ENCODE results near the gene PIGW.

Gene PIGW

GRCh38 chr17:36498560-36499300, 36.1 kb upstream of the PIGW start:
- Histone ChIP-seq H3K27ac (ENCODE audit: low read depth, low read length, severe bottlenecking) (no peak overlapping the region), H3K36me3 (ENCODE audit: control insufficient read depth, insufficient read depth, low read length) (peaks cover 89% of the 10 kb centered on the region), H3K9me3 (ENCODE audit: control insufficient read depth, low read length) (no peaks in the 10 kb centered on the region), H3K4me3 (ENCODE audit: extremely low read depth, insufficient read depth, low read length, poor library complexity, severe bottlenecking) (no peak overlapping the region), H3K4me1 (ENCODE audit: control insufficient read depth, insufficient read depth, low read length, poor library complexity, severe bottlenecking) (peaks cover 13% of the 10 kb centered on the region)
- 93 to 97% methylated on average over 6 of the region's 7 CpGs for WGBS, 2 experiments (ENCODE audit: insufficient coverage in 2 of 2)

- Histone ChIP-seq H3K4me1 (ENCODE audit: control insufficient read depth, insufficient read depth, low read length, poor library complexity, severe bottlenecking) (peaks cover 13% of the 10 kb centered on the region), H3K4me3 (ENCODE audit: extremely low read depth, insufficient read depth, low read length, poor library complexity, severe bottlenecking) (no peak overlapping the region), H3K9me3 (ENCODE audit: control insufficient read depth, low read length) (no peaks in the 10 kb centered on the region), H3K27ac (ENCODE audit: low read depth, low read length, severe bottlenecking) (no peak overlapping the region), H3K36me3 (ENCODE audit: control insufficient read depth, insufficient read depth, low read length) (peaks cover 88% of the 10 kb centered on the region)
- 92 to 96% methylated on average over 11 to 14 of the region's 15 CpGs for WGBS, 2 experiments (ENCODE audit: insufficient coverage in 2 of 2)
Observed at GRCh38 chr17:36500745-36501225, 34.0 kb upstream of the PIGW start.

- WGBS, 2 experiments (ENCODE audit: insufficient coverage in 2 of 2), result 96 to 100% methylated on average over 2 of the region's 3 CpGs
- Histone ChIP-seq H3K36me3 (ENCODE audit: control insufficient read depth, insufficient read depth, low read length) (peaks cover 88% of the 10 kb centered on the region), H3K27ac (ENCODE audit: low read depth, low read length, severe bottlenecking) (no peak overlapping the region)
Observed at GRCh38 chr17:36501351-36501750, 33.4 kb upstream of the PIGW start.

GRCh38 chr17:36501963-36502362, 32.8 kb upstream of the PIGW start:
- no peaks in the 10 kb centered on the region for H3K9me3 ChIP-seq (ENCODE audit: control insufficient read depth, low read length)
- WGBS, 2 experiments (ENCODE audit: insufficient coverage in 2 of 2), result 94 to 98% methylated on average over 6 of the region's 6 CpGs
- H3K27ac ChIP-seq (ENCODE audit: low read depth, low read length, severe bottlenecking), result no peak overlapping the region
- peaks cover 4% of the 10 kb centered on the region for H3K4me1 ChIP-seq (ENCODE audit: control insufficient read depth, insufficient read depth, low read length, poor library complexity, severe bottlenecking)
- peaks cover 89% of the 10 kb centered on the region for H3K36me3 ChIP-seq (ENCODE audit: control insufficient read depth, insufficient read depth, low read length)
- H3K4me3 ChIP-seq (ENCODE audit: extremely low read depth, insufficient read depth, low read length, poor library complexity, severe bottlenecking), result no peak overlapping the region

More at GRCh38 chr17:36501351-36501750, 33.4 kb upstream of the PIGW start:
- H3K4me1 ChIP-seq (ENCODE audit: control insufficient read depth, insufficient read depth, low read length, poor library complexity, severe bottlenecking), result peaks cover 10% of the 10 kb centered on the region
- no peak overlapping the region for H3K4me3 ChIP-seq (ENCODE audit: extremely low read depth, insufficient read depth, low read length, poor library complexity, severe bottlenecking)
- no peaks in the 10 kb centered on the region for H3K9me3 ChIP-seq (ENCODE audit: control insufficient read depth, low read length)

GRCh38 chr17:36503456-36504155, 31.2 kb upstream of the PIGW start:
- Histone ChIP-seq H3K36me3 (ENCODE audit: control insufficient read depth, insufficient read depth, low read length) (peaks cover 88% of the 10 kb centered on the region), H3K4me3 (ENCODE audit: extremely low read depth, insufficient read depth, low read length, poor library complexity, severe bottlenecking) (no peak overlapping the region)
- WGBS, 2 experiments (ENCODE audit: insufficient coverage in 2 of 2), result 95 to 97% methylated on average over 6 of the region's 7 CpGs

GRCh38 chr17:36504156-36504545, 30.6 kb upstream of the PIGW start:
- Histone ChIP-seq H3K9me3 (ENCODE audit: control insufficient read depth, low read length) (no peaks in the 10 kb centered on the region), H3K36me3 (ENCODE audit: control insufficient read depth, insufficient read depth, low read length) (peaks cover 89% of the 10 kb centered on the region), H3K4me1 (ENCODE audit: control insufficient read depth, insufficient read depth, low read length, poor library complexity, severe bottlenecking) (peaks cover 4% of the 10 kb centered on the region), H3K27ac (ENCODE audit: low read depth, low read length, severe bottlenecking) (no peak overlapping the region), H3K4me3 (ENCODE audit: extremely low read depth, insufficient read depth, low read length, poor library complexity, severe bottlenecking) (no peak overlapping the region)
- 100% methylated on average over 2 to 4 of the region's 5 CpGs for WGBS, 2 experiments (ENCODE audit: insufficient coverage in 2 of 2)

More at GRCh38 chr17:36503456-36504155, 31.2 kb upstream of the PIGW start:
- Histone ChIP-seq H3K27ac (ENCODE audit: low read depth, low read length, severe bottlenecking) (no peak overlapping the region), H3K4me1 (ENCODE audit: control insufficient read depth, insufficient read depth, low read length, poor library complexity, severe bottlenecking) (peaks cover 4% of the 10 kb centered on the region), H3K9me3 (ENCODE audit: control insufficient read depth, low read length) (no peaks in the 10 kb centered on the region)

- peaks cover 92% of the 10 kb centered on the region for H3K36me3 ChIP-seq (ENCODE audit: control insufficient read depth, insufficient read depth, low read length)
- H3K4me3 ChIP-seq (ENCODE audit: extremely low read depth, insufficient read depth, low read length, poor library complexity, severe bottlenecking), result no peak overlapping the region
- WGBS, 2 experiments (ENCODE audit: insufficient coverage in 2 of 2), result 95 to 97% methylated on average over 7 to 8 of the region's 8 CpGs
- peaks cover 4% of the 10 kb centered on the region for H3K4me1 ChIP-seq (ENCODE audit: control insufficient read depth, insufficient read depth, low read length, poor library complexity, severe bottlenecking)
- H3K27ac ChIP-seq (ENCODE audit: low read depth, low read length, severe bottlenecking), result no peak overlapping the region
- no peaks in the 10 kb centered on the region for H3K9me3 ChIP-seq (ENCODE audit: control insufficient read depth, low read length)
Observed at GRCh38 chr17:36505171-36505570, 29.6 kb upstream of the PIGW start.

- Histone ChIP-seq H3K9me3 (ENCODE audit: control insufficient read depth, low read length) (no peaks in the 10 kb centered on the region), H3K27ac (ENCODE audit: low read depth, low read length, severe bottlenecking) (no peak overlapping the region), H3K4me3 (ENCODE audit: extremely low read depth, insufficient read depth, low read length, poor library complexity, severe bottlenecking) (no peak overlapping the region), H3K36me3 (ENCODE audit: control insufficient read depth, insufficient read depth, low read length) (peaks cover 95% of the 10 kb centered on the region), H3K4me1 (ENCODE audit: control insufficient read depth, insufficient read depth, low read length, poor library complexity, severe bottlenecking) (peaks cover 4% of the 10 kb centered on the region)
- 82% methylated on average over 4 to 5 of the region's 6 CpGs for WGBS, 2 experiments (ENCODE audit: insufficient coverage in 2 of 2)
Observed at GRCh38 chr17:36506249-36506826, 28.4 kb upstream of the PIGW start.

- WGBS, 2 experiments (ENCODE audit: insufficient coverage in 2 of 2), result 95 to 97% methylated on average over 4 to 9 of the region's 11 CpGs
- no peak overlapping the region for H3K4me3 ChIP-seq (ENCODE audit: extremely low read depth, insufficient read depth, low read length, poor library complexity, severe bottlenecking)
Observed at GRCh38 chr17:36506831-36507230, 28.0 kb upstream of the PIGW start.

GRCh38 chr17:36507266-36507665, 27.5 kb upstream of the PIGW start:
- 86 to 100% methylated on average over 1 to 2 of the region's 6 CpGs for WGBS, 2 experiments (ENCODE audit: insufficient coverage in 2 of 2)
- peaks cover 92% of the 10 kb centered on the region for H3K36me3 ChIP-seq (ENCODE audit: control insufficient read depth, insufficient read depth, low read length)
- no peak overlapping the region for H3K4me3 ChIP-seq (ENCODE audit: extremely low read depth, insufficient read depth, low read length, poor library complexity, severe bottlenecking)

More at GRCh38 chr17:36506831-36507230, 28.0 kb upstream of the PIGW start:
- Histone ChIP-seq H3K36me3 (ENCODE audit: control insufficient read depth, insufficient read depth, low read length) (peaks cover 94% of the 10 kb centered on the region), H3K9me3 (ENCODE audit: control insufficient read depth, low read length) (no peaks in the 10 kb centered on the region), H3K4me1 (ENCODE audit: control insufficient read depth, insufficient read depth, low read length, poor library complexity, severe bottlenecking) (peaks cover under 1% of the 10 kb centered on the region), H3K27ac (ENCODE audit: low read depth, low read length, severe bottlenecking) (no peak overlapping the region)

More at GRCh38 chr17:36507266-36507665, 27.5 kb upstream of the PIGW start:
- Histone ChIP-seq H3K4me1 (ENCODE audit: control insufficient read depth, insufficient read depth, low read length, poor library complexity, severe bottlenecking) (no peaks in the 10 kb centered on the region), H3K9me3 (ENCODE audit: control insufficient read depth, low read length) (no peaks in the 10 kb centered on the region), H3K27ac (ENCODE audit: low read depth, low read length, severe bottlenecking) (no peak overlapping the region)
